NT2/D1 (cell line): ENCODE data around the gene LRRC46.
A peak's percentile ranks its signal among the peaks of the same experiment; 100 is the strongest.

Source experiments
- DNase-seq: peaks from one replicate; pipeline ENCODE4 v3.0.0-alpha.2; 2011; ENCODE audit warnings: low read depth, low spot score
- H3K27me3 ChIP-seq: 2 replicates; pipeline ENCODE4 v1.6.0; 2011; ENCODE audit warnings: mild to moderate bottlenecking; ENCODE audit not compliant: insufficient read length, insufficient read depth
- H3K36me3 ChIP-seq: 2 replicates; pipeline ENCODE4 v1.6.1; 2011; ENCODE audit warnings: mild to moderate bottlenecking, low read length, mixed read lengths; ENCODE audit not compliant: insufficient read depth, insufficient read length
- H3K4me1 ChIP-seq: 2 replicates; pipeline ENCODE4 v1.5.1; 2011; ENCODE audit not compliant: insufficient read depth, insufficient read length
- H3K4me3 ChIP-seq: 2 replicates; pipeline ENCODE4 v1.5.1; 2011; ENCODE audit warnings: low read depth; ENCODE audit not compliant: insufficient read length
- H3K9ac ChIP-seq: 2 replicates; pipeline ENCODE4 v1.6.0; 2011; ENCODE audit warnings: low read depth; ENCODE audit not compliant: insufficient read length
- H3K9me3 ChIP-seq: 2 replicates; pipeline ENCODE4 v1.5.1; 2011; ENCODE audit warnings: mild to moderate bottlenecking, low read length; ENCODE audit not compliant: insufficient read depth
- SUZ12 ChIP-seq: IDR thresholded peaks from 2 replicates; pipeline ENCODE4 v1.6.1; 2011; ENCODE audit not compliant: insufficient read length, insufficient read depth; ENCODE audit errors: extremely low read depth
- YY1 ChIP-seq: IDR thresholded peaks from 2 replicates; pipeline ENCODE4 v1.6.1; 2011; ENCODE audit not compliant: insufficient read length, insufficient read depth
- ZNF274 ChIP-seq: IDR thresholded peaks from 2 replicates; pipeline ENCODE4 v1.6.1; 2011; ENCODE audit warnings: mild to moderate bottlenecking, low read depth, low read length

The LRRC46 gene

GRCh38 chr17:47844227-47844626 is 12.8 kb downstream of the LRRC46 start:
- TF ChIP-seq SUZ12: no peak
- no peak for TF ChIP-seq ZNF274
- TF ChIP-seq YY1: no peak
- H3K27me3 ChIP-seq: peaks cover 14% of the 10 kb centered on the region
- no peak overlapping the region for H3K9ac ChIP-seq
- peaks cover 8% of the 10 kb centered on the region for H3K36me3 ChIP-seq
- H3K9me3 ChIP-seq: no peaks in the 10 kb centered on the region
- no peak overlapping the region for H3K4me3 ChIP-seq
- no peak for DNase-seq
- H3K4me1 ChIP-seq: peaks cover 28% of the 10 kb centered on the region

- no peak for DNase-seq
- H3K36me3 ChIP-seq: peaks cover 6% of the 10 kb centered on the region
- H3K27me3 ChIP-seq: peaks cover 22% of the 10 kb centered on the region
- TF ChIP-seq SUZ12 (no peak), ZNF274 (no peak), YY1 (no peak)
- H3K9me3 ChIP-seq: no peaks in the 10 kb centered on the region
- H3K9ac ChIP-seq: no peak overlapping the region
- H3K4me1 ChIP-seq: peaks cover 34% of the 10 kb centered on the region
- no peak overlapping the region for H3K4me3 ChIP-seq
Measured at GRCh38 chr17:47844814-47845715, 13.6 kb downstream of the LRRC46 start.

GRCh38 chr17:47845716-47846075 is 14.2 kb downstream of the LRRC46 start:
- H3K27me3 ChIP-seq: peaks cover 29% of the 10 kb centered on the region
- H3K4me3 ChIP-seq: no peak overlapping the region
- no peak overlapping the region for H3K9ac ChIP-seq
- peaks cover 6% of the 10 kb centered on the region for H3K36me3 ChIP-seq
- H3K9me3 ChIP-seq: no peaks in the 10 kb centered on the region
- peaks cover 31% of the 10 kb centered on the region for H3K4me1 ChIP-seq
- TF ChIP-seq YY1 (no peak), SUZ12 (no peak), ZNF274 (no peak)
- DNase-seq: no peak

- peaks cover 34% of the 10 kb centered on the region for H3K27me3 ChIP-seq
- no peak for DNase-seq
Measured at GRCh38 chr17:47846716-47847340, 15.4 kb downstream of the LRRC46 start.

GRCh38 chr17:47847341-47848197 is 16.1 kb downstream of the LRRC46 start:
- peak; percentile 35 for DNase-seq
- TF ChIP-seq YY1 (no peak), ZNF274 (no peak), SUZ12 (no peak)
- peaks cover 41% of the 10 kb centered on the region for H3K27me3 ChIP-seq

More at GRCh38 chr17:47846716-47847340, 15.4 kb downstream of the LRRC46 start:
- Histone ChIP-seq H3K9me3 (no peaks in the 10 kb centered on the region), H3K4me3 (no peak overlapping the region), H3K4me1 (peaks cover 28% of the 10 kb centered on the region), H3K9ac (peak overlapping the region; percentile 36), H3K36me3 (peaks cover 6% of the 10 kb centered on the region)
- TF ChIP-seq YY1 (no peak), ZNF274 (no peak), SUZ12 (no peak)

GRCh38 chr17:47848198-47848513 is 16.7 kb downstream of the LRRC46 start:
- TF ChIP-seq YY1 (no peak), SUZ12 (no peak), ZNF274 (no peak)
- H3K4me1 ChIP-seq: peaks cover 28% of the 10 kb centered on the region
- no peak overlapping the region for H3K4me3 ChIP-seq
- H3K9me3 ChIP-seq: no peaks in the 10 kb centered on the region
- H3K27me3 ChIP-seq: peaks cover 47% of the 10 kb centered on the region
- no peak for DNase-seq
- peaks cover 6% of the 10 kb centered on the region for H3K36me3 ChIP-seq
- no peak overlapping the region for H3K9ac ChIP-seq

More at GRCh38 chr17:47847341-47848197, 16.1 kb downstream of the LRRC46 start:
- Histone ChIP-seq H3K4me1 (peaks cover 28% of the 10 kb centered on the region), H3K9me3 (no peaks in the 10 kb centered on the region), H3K36me3 (peaks cover 6% of the 10 kb centered on the region), H3K9ac (peak overlapping the region; percentile 36), H3K4me3 (no peak overlapping the region)

- peaks cover 6% of the 10 kb centered on the region for H3K36me3 ChIP-seq
- TF ChIP-seq ZNF274 (no peak), YY1 (no peak)
- H3K4me3 ChIP-seq: peak overlapping the region; percentile 49
- peaks cover 15% of the 10 kb centered on the region for H3K4me1 ChIP-seq
- H3K27me3 ChIP-seq: peaks cover 65% of the 10 kb centered on the region
- no peak for DNase-seq
- peak overlapping the region; percentile 81 for H3K9ac ChIP-seq
- no peaks in the 10 kb centered on the region for H3K9me3 ChIP-seq
Measured at GRCh38 chr17:47850373-47850691, 18.9 kb downstream of the LRRC46 start.
